ENCODE measurements around the gene HDAC8. TPM values are rescaled to one million over a fixed set of nuclear protein-coding genes. Genes with fewer than 3 reads are reported as not detected.

HDAC8 gene
- total RNA-seq, 1 experiment from 2014 or later: 21.4 TPM

DNA sequence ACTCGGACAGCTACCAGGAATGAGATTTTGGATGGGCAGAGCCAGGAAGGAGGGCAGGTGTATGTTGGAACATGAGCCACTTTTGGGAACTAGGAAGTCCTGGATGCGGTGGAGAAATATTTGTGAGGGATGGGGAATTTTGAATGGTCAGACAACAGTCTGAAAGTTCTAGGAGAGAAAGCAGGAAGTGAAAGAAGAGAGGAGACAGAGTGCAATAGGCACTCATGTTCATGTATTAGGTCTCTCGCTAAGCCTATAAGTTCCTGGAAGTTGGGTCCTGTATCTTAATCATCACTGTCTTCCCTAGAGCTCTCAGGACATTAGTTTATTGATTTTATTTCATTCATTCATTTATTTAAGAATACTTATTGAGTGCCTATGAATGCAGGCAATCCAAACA, 201.2 kb downstream of the HDAC8 start:
- Histone ChIP-seq H3K9me3 (ENCODE audit: control insufficient read depth, low read depth, low read length) (peaks cover 19% of the 10 kb centered on the region), H3K9ac (ENCODE audit: extremely low read depth, insufficient read length, low read length) (no peak overlapping the region), H4K20me1 (ENCODE audit: control insufficient read depth, insufficient read depth, insufficient read length) (no peaks in the 10 kb centered on the region), H2BK20ac (ENCODE audit: low read depth, low read length, poor library complexity, severe bottlenecking) (no peak overlapping the region), H3K4ac (ENCODE audit: low read depth, low read length) (no peak overlapping the region), H2AK5ac (ENCODE audit: insufficient read length, low read length) (no peak overlapping the region), H3K27ac (ENCODE audit: insufficient read length, low read depth, low read length) (no peak overlapping the region), H3K4me1 (ENCODE audit: insufficient read depth, low read length) (no peaks in the 10 kb centered on the region), H3K27me3 (ENCODE audit: insufficient read depth, low read length) (no peaks in the 10 kb centered on the region), H2BK5ac (ENCODE audit: insufficient read length, low read length) (no peak overlapping the region), H3K14ac (ENCODE audit: insufficient read depth, low read length) (no peak overlapping the region), H4K5ac (ENCODE audit: insufficient read length, low read depth, low read length) (no peak overlapping the region), H2BK120ac (ENCODE audit: low read depth, low read length, poor library complexity, severe bottlenecking) (no peak overlapping the region), H3K79me2 (ENCODE audit: insufficient read depth, low read length) (no peaks in the 10 kb centered on the region), H3K18ac (ENCODE audit: insufficient read length, low read depth, low read length) (no peak overlapping the region), H4K8ac (replicated peaks; ENCODE audit: insufficient read length, low read depth, low read length) (no peak overlapping the region), H3T11ph (ENCODE audit: low read length) (no peak overlapping the region), H4K91ac (ENCODE audit: insufficient read length, low read depth, low read length) (no peak overlapping the region), H3K23me2 (ENCODE audit: insufficient read length, low read depth, low read length, poor library complexity, severe bottlenecking) (no peaks in the 10 kb centered on the region), H2BK15ac (ENCODE audit: low read depth, low read length) (no peak overlapping the region), H2BK12ac (ENCODE audit: insufficient read length, low read depth, low read length) (no peak overlapping the region), H3K79me1 (ENCODE audit: insufficient read depth, low read depth, low read length, poor library complexity, severe bottlenecking) (no peaks in the 10 kb centered on the region), H2AFZ (ENCODE audit: low read length) (no peak overlapping the region), H3K4me2 (ENCODE audit: insufficient read depth, insufficient read length, low read length) (no peak overlapping the region), H3K23ac (ENCODE audit: insufficient read length, low read depth, low read length) (no peak overlapping the region), H3K56ac (ENCODE audit: insufficient read length, low read depth, low read length) (no peak overlapping the region)
- Mint-ChIP-seq H3K27ac (no peak overlapping the region), H3K27me3 (ENCODE audit: low read depth) (no peaks in the 10 kb centered on the region), H3K9me3 (peaks cover 55 to 56% of the 10 kb centered on the region in 2 experiments), H3K4me3 (no peak overlapping the region), H3K4me1 (peaks cover under 1 to 3% of the 10 kb centered on the region in 2 experiments; a peak in 2 of 4 replicates), H3K36me3 (ENCODE audit: insufficient read depth in 1 of 3, low read depth in 3 of 3) (peaks cover 0 to 2% (median 2%) of the 10 kb centered on the region in 3 experiments; a peak in 4 of 7 replicates)
- no CpG with 5 or more reads among the region's 3 CpGs for WGBS (ENCODE audit: extremely low coverage, insufficient read length, low lambda C conversion rate)
- TF ChIP-seq, protein P1, sequence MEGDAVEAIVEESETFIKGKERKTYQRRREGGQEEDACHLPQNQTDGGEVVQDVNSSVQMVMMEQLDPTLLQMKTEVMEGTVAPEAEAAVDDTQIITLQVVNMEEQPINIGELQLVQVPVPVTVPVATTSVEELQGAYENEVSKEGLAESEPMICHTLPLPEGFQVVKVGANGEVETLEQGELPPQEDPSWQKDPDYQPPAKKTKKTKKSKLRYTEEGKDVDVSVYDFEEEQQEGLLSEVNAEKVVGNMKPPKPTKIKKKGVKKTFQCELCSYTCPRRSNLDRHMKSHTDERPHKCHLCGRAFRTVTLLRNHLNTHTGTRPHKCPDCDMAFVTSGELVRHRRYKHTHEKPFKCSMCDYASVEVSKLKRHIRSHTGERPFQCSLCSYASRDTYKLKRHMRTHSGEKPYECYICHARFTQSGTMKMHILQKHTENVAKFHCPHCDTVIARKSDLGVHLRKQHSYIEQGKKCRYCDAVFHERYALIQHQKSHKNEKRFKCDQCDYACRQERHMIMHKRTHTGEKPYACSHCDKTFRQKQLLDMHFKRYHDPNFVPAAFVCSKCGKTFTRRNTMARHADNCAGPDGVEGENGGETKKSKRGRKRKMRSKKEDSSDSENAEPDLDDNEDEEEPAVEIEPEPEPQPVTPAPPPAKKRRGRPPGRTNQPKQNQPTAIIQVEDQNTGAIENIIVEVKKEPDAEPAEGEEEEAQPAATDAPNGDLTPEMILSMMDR (conservative IDR thresholded peaks at IDR 0.05): no peak
- DNase-seq: no peak
